ENCODE measurements around the gene SPAG16.

DNA sequence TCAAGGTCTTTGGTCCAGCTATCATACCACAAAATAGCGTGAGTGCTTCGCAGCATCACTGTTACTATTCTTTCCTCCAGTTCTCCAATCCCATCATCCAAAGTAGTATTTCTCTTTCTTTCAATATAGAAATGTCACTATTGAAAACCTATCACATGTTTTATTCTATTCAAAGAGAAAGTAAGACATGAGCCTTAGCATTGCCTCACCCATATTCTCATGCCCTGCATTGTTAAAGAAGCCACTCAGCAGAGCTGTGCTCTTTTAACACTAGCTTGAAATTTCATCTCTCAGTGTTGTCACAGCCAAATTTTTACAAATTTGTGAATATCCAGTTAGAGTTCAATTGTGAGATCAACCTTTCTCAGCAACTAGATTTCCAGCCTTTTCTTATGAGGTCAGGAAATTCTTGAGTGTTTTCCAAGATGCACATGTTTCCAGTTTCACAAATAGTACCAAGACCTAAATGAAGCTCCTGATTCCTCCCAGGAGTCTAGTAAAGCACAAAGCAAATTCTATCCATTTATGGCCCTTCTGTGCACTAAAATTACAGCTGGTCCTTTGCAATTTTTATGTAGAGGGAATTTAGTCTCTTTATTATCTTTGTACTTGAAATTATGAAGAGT lies 343.7 kb downstream of the SPAG16 start:
- TF ChIP-seq POLR2A (IDR thresholded peaks at IDR 0.05) (no peak), CTCF (IDR thresholded peaks at IDR 0.05) (no peak)

Data from transverse colon (tissue), 3 donors.